GM19193 (cell line): ENCODE results near the gene STK17A.

Source experiments
- POLR2A ChIP-seq: IDR thresholded peaks from 4 replicates; pipeline ENCODE4 v1.6.1; 2011; ENCODE audit not compliant: insufficient read depth, insufficient read length; ENCODE audit errors: extremely low read depth

STK17A gene

DNA sequence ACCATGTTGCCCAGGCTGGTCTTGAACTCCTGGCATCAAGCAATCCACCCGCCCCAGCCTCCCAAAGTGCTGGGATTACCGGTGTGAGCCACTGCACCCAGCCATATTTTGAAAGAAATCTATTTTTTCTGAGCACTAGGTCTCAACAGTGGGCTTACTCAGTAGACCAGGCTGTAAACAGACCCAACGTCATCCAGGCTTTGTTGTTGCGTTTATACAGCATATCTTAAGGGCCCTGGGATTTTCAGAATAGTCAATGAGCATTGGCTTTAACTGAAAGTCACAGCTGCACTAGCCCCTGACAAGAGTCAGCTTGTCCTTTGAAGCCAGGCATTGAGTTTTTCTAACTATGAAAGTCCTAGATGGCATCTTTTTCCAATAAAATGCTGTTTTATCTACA is 49.8 kb downstream of the STK17A start:
- TF ChIP-seq POLR2A = no peak

DNA sequence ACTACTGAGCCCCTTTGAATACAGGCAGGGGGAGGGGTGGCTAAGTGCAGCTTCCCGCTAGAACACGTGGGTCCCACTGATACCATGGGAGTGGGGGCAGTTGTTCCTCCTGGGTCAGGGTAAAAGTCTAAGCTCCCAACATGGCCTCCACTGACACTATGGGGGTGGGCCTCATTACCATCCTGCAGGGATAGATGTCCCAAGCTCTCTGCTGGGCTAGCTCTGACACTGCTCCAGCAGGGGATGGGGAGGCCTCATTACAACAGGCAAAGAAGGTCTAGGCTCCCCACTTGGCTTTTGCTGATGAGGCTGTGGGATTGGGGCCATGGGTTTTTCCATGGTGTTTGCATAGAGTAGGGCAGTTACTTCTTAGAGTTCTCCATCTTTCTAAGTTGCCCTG is 51.5 kb downstream of the STK17A start:
- no peak for TF ChIP-seq POLR2A

DNA sequence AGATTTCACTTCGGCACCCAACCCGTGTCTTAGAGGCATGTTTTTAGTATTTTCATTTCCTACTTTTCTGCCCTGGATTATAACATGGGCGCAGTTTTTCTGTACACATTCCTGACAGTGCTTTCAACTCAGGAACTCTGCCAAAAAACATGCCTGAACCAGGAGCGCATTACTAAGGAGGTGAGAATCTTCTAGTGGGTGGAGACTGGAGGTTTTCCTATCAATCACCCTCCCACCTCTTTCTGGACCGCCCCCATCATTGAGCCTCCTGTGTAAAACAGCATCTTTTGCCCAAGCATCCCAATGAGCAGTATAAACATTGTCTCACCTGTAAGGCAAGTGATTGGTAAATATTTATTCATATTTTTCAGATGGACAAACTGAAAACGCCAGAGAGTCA is 53.2 kb downstream of the STK17A start:
- no peak for TF ChIP-seq POLR2A

DNA sequence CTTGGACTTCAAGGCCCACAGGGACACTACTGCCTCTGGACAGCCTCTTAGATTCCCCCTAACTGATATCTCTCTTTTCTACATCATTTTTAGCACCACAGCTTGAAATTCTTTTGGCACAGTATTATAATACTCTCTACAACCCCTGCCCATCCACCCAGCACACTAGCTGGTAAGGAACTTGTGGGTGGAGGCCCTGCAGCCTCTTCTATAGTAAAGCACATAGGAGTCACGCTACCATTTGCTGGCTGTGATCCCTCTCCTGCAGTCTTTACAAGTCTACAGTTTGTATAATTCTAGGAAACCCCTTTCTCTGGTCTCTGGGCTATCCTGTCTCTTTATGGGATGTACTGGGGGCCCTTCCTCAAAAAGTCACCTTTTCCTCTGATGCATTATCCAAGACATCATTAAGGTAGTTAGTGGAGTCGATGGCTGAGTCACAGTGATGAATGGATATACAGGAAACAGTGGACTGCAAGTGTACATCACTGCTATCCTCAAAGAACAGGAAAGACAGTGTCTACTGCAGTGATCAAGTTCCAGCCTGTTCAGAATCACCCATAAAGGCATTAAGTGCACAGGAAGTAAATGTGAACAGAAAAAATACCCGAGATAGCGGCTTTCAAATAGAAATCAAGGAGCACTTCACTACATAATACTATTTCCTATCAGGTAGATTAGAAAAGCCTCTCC is 54.4 kb downstream of the STK17A start:
- TF ChIP-seq POLR2A = no peak

DNA sequence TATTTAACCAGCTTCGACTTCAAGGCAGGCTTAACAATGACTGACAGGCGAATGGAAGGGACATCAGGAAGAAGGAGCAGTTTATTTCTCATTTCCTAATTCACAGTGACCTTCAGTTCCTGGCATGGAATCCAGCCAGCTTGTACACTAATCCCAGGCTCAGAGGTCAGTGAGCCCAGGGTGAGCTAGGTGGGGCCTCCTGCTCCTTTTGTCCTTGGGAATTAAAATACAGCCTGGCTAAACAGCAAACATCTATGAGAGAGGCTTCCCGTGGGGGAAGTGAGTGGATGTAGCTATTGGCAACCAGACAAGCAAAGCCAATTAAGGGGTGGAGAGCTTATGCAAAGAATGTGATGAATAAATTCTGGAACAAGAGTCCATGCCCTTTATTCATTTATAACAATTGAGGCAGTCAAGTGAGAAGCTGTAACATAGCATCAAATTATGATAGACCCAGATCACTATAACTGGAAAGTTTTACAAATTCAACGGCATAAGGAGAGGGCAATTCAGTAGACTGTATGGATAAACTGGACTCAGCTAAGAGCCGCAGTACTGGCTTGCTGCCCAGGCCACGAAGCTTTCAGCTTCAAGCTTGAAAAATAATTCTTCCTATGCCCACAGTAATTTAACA is 57.1 kb downstream of the STK17A start:
- TF ChIP-seq POLR2A = no peak

DNA sequence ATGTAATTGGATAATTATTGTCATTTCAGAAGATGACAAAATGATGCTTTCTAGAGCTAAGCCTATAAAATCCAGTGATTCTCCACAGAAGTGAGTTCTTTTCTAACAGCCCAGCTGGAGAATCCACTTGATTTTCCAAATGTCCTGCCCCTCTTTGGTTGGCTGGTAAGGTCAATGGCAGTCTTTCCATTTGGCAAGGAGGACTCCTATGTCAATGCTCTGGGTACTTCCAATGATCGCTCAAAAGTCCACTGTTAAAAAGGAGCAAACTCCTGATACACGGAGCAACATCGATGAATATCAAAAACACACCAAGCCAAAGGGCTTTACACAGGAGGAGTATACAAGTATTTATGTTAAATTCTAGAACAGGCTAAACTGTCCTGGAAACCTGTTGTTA is 57.8 kb downstream of the STK17A start:
- no peak for TF ChIP-seq POLR2A

DNA sequence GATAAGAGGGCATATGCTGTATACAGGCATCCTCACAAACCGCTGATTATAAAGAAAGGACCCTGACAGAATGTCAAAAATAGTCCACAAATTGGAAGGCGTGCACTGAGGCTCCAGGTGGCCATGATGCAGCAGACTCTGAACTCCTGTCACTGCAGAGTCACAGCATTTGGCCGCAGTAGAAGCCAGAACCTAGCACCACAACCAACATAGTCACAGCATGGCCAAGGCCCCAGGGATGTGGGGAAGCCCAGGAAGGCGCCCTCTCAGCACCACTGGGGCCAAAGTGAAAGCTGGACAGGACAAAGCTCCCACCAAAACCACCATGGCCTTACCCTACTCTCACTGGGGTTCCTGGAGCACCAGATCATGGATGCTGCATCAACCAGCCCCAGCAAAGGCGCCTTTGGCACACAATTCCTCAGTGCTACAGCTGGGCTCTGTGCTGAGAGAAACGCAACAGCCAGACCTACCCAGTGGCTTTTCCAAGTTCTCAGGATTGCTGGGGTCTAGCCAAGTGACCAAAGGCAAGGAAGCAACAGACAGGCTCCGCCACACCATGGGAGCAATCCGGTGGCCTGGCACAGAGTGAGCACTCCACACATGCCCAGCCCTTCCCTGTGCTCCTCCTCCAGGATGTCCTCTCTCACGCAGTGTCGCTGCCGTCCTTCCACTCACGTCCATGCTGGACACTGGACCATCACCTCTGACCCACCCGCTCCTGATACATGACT is 60.2 kb downstream of the STK17A start:
- TF ChIP-seq POLR2A = no peak

DNA sequence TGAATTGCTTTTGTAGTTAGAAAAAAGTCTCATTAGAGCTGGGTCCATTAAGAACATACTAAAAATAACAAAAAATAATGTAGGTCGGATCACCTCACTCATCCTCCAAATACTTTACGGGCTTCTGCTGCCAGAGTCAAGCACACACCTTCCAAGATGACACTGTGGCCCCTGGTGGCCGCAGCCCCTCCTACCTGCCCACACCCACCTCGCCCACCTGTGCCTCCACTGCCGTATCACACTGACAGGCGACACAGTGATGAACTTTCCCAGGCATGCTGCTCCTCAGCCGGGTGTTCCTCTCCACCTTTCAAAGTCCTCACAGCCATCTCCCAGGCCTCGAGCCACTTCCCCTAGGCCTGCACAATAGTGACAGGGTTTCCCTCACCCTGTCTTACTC is 60.9 kb downstream of the STK17A start:
- no peak for TF ChIP-seq POLR2A

DNA sequence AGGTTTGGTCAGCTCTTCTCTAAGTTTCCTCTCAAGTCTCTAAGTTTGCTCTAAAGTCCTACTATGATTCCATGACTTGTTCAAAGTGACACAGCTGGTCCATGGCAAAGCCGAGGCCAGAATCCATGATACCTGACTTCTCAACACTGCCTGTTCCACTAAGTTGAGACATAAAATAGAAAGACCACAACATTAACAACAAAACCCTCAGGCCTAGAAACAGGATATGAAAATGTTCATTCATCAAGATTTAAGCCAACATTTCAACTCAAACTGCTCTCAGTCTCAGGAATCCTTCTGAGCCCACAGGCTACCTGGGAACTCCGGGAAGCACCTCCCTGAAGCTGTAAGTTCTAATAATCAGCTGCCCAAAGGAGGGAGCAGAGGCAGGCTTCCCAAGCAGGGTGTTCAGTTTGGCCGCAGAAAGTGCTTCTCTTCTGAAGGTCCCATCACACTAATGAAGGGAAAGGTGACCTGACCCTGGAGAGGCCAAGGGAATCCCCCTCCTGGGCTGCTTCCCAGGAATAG is 62.9 kb downstream of the STK17A start:
- no peak for TF ChIP-seq POLR2A

DNA sequence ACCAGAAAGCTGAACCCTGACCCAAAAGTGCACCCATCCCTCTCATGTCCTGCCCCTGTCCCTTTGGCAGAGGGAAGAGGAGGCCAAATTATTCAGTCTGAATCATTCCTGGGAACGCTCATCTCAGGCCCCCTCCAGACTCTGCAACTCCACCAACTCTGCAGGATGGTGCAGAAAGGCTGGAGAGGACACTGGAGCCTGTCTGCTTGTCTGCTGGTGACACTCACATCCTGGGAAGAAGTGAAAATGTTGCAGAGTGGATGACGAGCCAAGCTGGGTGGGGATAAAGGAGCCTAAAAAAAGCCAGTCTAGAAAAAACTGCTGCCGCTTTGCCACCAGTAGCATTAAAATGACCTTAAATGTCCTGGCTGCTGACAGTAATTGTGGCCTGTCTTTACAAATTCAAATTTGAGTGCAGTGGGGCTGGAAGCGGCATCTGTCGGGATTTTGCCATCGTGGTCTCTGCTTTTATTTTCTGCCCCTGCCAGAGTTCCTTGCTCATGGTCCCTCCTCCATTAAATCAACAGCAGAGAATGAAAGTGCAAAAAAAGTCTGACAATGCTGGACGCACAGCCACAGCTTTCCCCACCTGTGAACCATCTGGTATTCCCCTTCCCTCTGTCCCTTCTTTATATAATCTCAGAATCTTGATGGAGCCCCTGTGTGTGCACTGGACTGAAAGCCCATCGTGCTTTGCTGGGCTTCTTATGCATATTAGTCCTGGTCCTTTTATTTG is 63.9 kb downstream of the STK17A start:
- TF ChIP-seq POLR2A = no peak

DNA sequence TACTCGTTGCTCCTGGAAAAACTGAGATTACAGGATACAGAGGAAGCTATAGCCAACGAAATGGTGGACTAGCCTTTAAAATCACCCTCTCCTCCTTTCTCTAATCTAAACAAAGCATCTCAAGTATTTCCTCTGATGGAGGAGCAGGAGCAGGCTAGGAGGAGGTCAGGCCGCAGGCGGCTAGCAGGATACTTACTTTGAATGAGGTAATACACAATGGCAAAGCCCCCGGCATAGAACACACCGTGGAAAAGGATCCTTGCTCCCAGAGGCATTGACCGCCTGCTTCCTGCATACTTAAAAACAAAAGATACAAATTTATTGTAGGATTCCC is 64.4 kb downstream of the STK17A start:
- no peak for TF ChIP-seq POLR2A

DNA sequence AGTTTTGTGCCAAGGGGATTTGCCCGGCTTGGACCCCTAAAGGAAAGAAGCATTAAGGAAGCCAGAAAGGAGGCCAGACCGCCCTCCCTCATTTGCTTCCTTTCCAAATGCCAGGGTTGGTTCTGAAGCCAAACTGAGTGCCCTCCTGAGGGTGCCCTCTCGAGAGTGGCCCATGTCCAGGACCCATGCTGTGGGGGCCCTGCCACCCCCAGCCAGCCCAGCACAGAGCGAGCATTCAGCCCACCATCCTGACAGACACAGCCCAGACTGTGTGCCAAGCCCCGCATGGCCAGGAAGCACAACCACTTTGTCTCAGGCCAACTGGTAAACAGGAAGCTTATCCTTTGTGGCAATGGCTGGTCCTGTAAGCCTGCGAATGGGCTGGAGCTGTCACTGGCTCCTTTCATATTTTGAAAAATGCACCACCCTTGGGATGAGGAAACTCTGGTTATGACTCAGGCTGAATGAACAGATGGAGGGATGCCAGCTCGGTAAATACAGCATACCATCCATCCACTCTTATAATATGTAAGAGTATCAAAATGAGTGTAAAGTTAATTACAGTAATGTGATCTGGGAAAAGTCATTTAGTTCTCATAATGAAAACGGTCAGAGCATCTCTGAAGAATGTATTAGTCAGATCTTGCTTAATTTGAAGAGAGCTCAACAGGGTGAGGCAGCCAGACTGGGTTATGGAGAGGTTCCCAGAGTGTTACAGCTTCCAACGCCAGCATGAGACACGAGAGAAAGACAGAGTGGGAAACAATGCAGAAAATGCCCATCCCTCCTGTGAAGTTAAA is 65.0 kb downstream of the STK17A start:
- TF ChIP-seq POLR2A = no peak

DNA sequence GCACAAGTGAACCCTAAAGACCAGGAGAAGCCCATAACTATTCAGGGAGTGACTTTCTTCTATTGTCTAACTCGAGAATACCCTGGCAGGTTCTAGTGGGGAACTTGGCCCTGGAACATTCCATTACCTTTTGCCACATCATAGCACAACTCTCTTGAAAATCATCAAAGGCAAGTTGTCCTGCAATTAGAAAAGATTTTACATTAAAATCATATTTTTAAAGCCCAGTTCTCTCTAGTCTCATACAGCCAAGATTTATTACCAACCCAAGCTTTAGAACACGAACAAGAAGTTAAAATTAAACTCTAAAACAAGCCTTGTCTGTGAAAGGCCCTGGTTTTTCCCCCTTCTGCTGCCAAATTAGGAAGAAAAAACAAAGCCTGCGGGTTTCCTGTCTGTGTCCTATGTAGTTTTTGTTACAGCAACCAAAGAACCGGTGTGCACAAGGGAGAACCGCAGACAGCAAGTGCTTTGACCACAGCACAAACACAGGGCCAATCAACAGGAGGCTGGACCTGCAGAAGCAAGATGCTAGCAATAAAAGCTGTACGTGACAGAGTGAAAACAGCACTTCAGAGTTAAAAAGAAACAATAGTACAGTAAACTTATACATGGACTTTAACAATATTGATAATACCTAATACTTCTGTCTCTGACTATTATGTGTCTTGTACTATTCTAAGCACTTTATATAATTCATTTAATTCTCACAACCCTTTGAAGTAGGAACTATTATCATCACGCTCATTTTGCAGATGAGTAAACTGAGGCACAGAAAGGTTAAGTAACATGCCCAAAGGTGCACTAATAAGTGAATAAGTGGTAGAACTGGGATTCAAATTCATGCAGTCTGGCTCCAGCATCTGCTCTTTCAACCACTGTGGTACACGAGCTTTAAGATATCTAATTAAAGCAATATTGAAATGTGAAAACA is 65.8 kb downstream of the STK17A start:
- no peak for TF ChIP-seq POLR2A

DNA sequence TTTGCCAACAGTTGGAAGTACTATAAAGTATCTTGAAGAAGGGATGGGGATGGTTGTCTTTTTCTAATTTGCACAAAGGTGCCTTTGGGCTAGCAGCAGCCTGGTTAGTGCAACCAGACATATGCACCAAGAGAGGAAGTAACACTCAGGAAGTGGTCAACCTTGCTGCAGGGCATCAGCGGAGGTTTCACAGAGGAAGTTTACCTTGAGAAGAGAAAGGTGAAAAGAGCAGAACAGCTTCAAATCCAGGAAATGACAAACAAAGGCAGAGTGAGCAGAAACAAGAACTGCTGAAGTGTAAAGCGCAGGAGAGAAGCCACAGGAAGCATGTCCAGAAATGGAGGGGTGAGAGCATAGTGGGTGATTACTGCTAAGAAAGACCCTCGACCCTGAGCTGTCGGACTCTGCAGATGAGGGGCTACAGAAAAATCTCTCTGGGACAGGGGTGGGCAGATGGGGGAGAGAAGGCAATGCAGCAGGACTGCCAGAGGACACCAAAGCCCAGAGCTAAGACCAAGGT is 66.9 kb downstream of the STK17A start:
- TF ChIP-seq POLR2A = peak; percentile 49

DNA sequence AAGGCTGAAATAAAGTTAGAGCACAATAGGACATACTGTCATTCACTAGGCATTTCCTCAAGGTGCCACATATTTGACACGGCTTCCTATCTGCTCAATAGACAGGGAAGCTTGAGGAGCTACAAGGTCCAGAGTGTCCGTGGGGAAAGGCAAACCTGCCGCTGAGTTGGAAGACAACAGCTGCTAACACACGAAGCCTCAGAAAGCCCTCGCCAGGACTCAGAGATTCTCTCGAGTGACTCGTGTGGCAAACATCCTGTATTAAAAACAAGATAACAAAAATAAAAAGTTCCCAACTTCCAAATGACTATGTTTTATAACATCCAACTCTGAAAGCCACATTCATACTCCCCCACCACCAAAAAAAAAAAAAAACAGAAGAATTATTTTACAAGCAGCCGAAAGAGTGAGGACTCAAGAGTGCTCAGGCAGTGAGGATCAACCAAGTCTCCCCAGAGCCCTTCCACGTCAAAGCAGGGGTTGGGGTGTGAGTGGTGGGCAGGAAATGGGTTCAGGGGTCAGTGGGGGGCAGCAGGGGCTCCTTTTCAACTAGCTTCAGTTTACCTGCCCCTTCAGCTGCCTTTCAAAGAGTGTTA is 67.6 kb downstream of the STK17A start:
- peak; percentile 28 for TF ChIP-seq POLR2A
